GM23338 (cell line): ENCODE data around the gene MFNG. TPM values are rescaled to one million over a fixed set of nuclear protein-coding genes. Genes with fewer than 3 reads are reported as not detected.

Experiments
- ATAC-seq: fragments of 200-7000 bp; cut with Tn5 transposase; 3 replicates; pipeline ENCODE4 v1.9.1; 2020
- DNase-seq: peaks from one replicate; pipeline ENCODE4 v3.0.0-alpha.2; 2015; ENCODE audit warnings: low spot score
- H2AFZ ChIP-seq: fragments of 200-600 bp; sonication (generic); 2 replicates; pipeline ENCODE4 v1.8.0; 2016; ENCODE audit warnings: antibody characterized with exemption, mild to moderate bottlenecking, moderate library complexity
- H3F3A ChIP-seq: fragments of 200-600 bp; sonication (generic); replicated peaks from 2 replicates; pipeline ENCODE4 v1.8.0; 2017; ENCODE audit warnings: antibody characterized with exemption, mixed run types, low read depth
- H3K27ac ChIP-seq: fragments of 200-600 bp; sonication (generic); 2 replicates; pipeline ENCODE4 v1.6.1; 2016; ENCODE audit warnings: low read depth
- H3K27me3 ChIP-seq: fragments of 200-600 bp; sonication (generic); 2 replicates; pipeline ENCODE4 v1.8.0; 2016; ENCODE audit warnings: mild to moderate bottlenecking, mixed run types, moderate library complexity; ENCODE audit not compliant: insufficient read depth
- H3K36me3 ChIP-seq: fragments of 200-600 bp; sonication (generic); 2 replicates; pipeline ENCODE4 v1.8.0; 2016; ENCODE audit warnings: mild to moderate bottlenecking; ENCODE audit not compliant: insufficient read depth
- H3K4me1 ChIP-seq: fragments of 200-600 bp; sonication (generic); 2 replicates; pipeline ENCODE4 v1.8.0; 2016; ENCODE audit warnings: mild to moderate bottlenecking, moderate library complexity; ENCODE audit not compliant: insufficient read depth
- H3K4me2 ChIP-seq: fragments of 200-600 bp; sonication (generic); 2 replicates; pipeline ENCODE4 v1.7.1; 2017; ENCODE audit warnings: mixed run types
- H3K4me3 ChIP-seq: fragments of 200-600 bp; sonication (generic); 2 replicates; pipeline ENCODE4 v1.6.1; 2016; ENCODE audit warnings: mixed run types
- H3K79me2 ChIP-seq: fragments of 200-600 bp; sonication (generic); replicated peaks from 2 replicates; pipeline ENCODE4 v1.8.0; 2017; ENCODE audit warnings: mild to moderate bottlenecking; ENCODE audit not compliant: insufficient read depth
- H3K9me2 ChIP-seq: fragments of 200-600 bp; sonication (generic); 2 replicates; pipeline ENCODE4 v1.8.0; 2017; ENCODE audit not compliant: insufficient read depth
- H4K20me1 ChIP-seq: fragments of 200-600 bp; sonication (generic); replicated peaks from 2 replicates; pipeline ENCODE4 v1.8.0; 2017; ENCODE audit warnings: mild to moderate bottlenecking; ENCODE audit not compliant: insufficient read depth
- H3K27ac Mint-ChIP-seq: 2 replicates; pipeline ENCODE4 v1.8.0; 2020; ENCODE audit warnings: inconsistent platforms, mild to moderate bottlenecking, moderate library complexity, mixed read lengths
- H3K27me3 Mint-ChIP-seq: 3 replicates; pipeline ENCODE4 v1.8.0; 2022; ENCODE audit warnings: low read depth, mild to moderate bottlenecking, moderate library complexity, mixed read lengths, inconsistent platforms; ENCODE audit not compliant: insufficient read depth, poor library complexity
- H3K36me3 Mint-ChIP-seq: 3 replicates; pipeline ENCODE4 v1.8.0; 2021; ENCODE audit warnings: low read depth, mild to moderate bottlenecking, inconsistent platforms, moderate library complexity, mixed read lengths
- H3K4me1 Mint-ChIP-seq: 3 replicates; pipeline ENCODE4 v1.8.0; 2020; ENCODE audit warnings: mild to moderate bottlenecking, inconsistent platforms, mixed read lengths
- H3K4me3 Mint-ChIP-seq: 3 replicates; pipeline ENCODE4 v1.8.0; 2021; ENCODE audit warnings: moderate library complexity, mild to moderate bottlenecking, inconsistent platforms, mixed read lengths
- H3K9me3 Mint-ChIP-seq: 3 replicates; pipeline ENCODE4 v1.8.0; 2020; ENCODE audit warnings: moderate library complexity, mild to moderate bottlenecking, inconsistent platforms, mixed read lengths
- CREB1 ChIP-seq: fragments of 250-450 bp; sonication (Bioruptor Pico); IDR thresholded peaks from 2 replicates; pipeline ENCODE4 v1.5.0; 2020; ENCODE audit warnings: low read depth, mild to moderate bottlenecking, moderate library complexity
- CTCF ChIP-seq, 2 experiments: fragments of 200-600 bp in 1 of 2; sonication (generic) in 1 of 2; conservative IDR thresholded peaks; 2 replicates each; pipeline versions ENCODE4 v1.5.1 to v1.6.1; 2016 to 2017; ENCODE audit warnings: antibody characterized with exemption in 2 of 2, low read depth in 2 of 2, mild to moderate bottlenecking in 2 of 2, moderate library complexity in 1 of 2
- ETS1 ChIP-seq: IDR thresholded peaks from 2 replicates; pipeline ENCODE4 v1.6.1; 2016; ENCODE audit warnings: antibody characterized with exemption
- EZH2 ChIP-seq: fragments of 200-600 bp; sonication (generic); IDR thresholded peaks from one replicate; pipeline ENCODE4 v1.8.0; 2017; ENCODE audit warnings: antibody characterized with exemption, mild to moderate bottlenecking, low read depth; ENCODE audit not compliant: unreplicated experiment
- EZH2phosphoT487 ChIP-seq: fragments of 200-600 bp; sonication (generic); IDR thresholded peaks from one replicate; pipeline ENCODE4 v1.8.1; 2018; ENCODE audit warnings: antibody characterized with exemption; ENCODE audit not compliant: unreplicated experiment
- JUNB ChIP-seq: IDR thresholded peaks from one replicate; pipeline ENCODE4 v1.6.1; 2016; ENCODE audit warnings: antibody characterized with exemption; ENCODE audit not compliant: unreplicated experiment
- NANOG ChIP-seq: IDR thresholded peaks from 2 replicates; pipeline ENCODE4 v1.6.1; 2016; ENCODE audit warnings: antibody characterized with exemption, borderline replicate concordance
- POLR2AphosphoS5 ChIP-seq: IDR thresholded peaks from 2 replicates; pipeline ENCODE4 v1.6.1; 2016; ENCODE audit warnings: antibody characterized with exemption, low read depth
- REST ChIP-seq: IDR thresholded peaks from one replicate; pipeline ENCODE4 v1.6.1; 2018; ENCODE audit warnings: antibody characterized with exemption; ENCODE audit not compliant: unreplicated experiment
- STAT1 ChIP-seq: IDR thresholded peaks from one replicate; pipeline ENCODE4 v1.6.1; 2016; ENCODE audit warnings: antibody characterized with exemption; ENCODE audit not compliant: unreplicated experiment
- ZNF114 ChIP-seq: fragments of 250-450 bp; sonication (Bioruptor Pico); IDR thresholded peaks from 2 replicates; pipeline ENCODE4 v1.5.0; 2020; ENCODE audit warnings: mild to moderate bottlenecking, moderate library complexity
- ZNF331 ChIP-seq: fragments of 250-450 bp; sonication (Bioruptor Pico); IDR thresholded peaks from 2 replicates; pipeline ENCODE4 v1.5.0; 2020; ENCODE audit warnings: low read depth, mild to moderate bottlenecking, moderate library complexity
- ZNF462 ChIP-seq: fragments of 250-450 bp; sonication (Bioruptor Pico); IDR thresholded peaks from 2 replicates; pipeline ENCODE4 v1.5.0; 2020; ENCODE audit warnings: mild to moderate bottlenecking, moderate library complexity
- polyA plus RNA-seq: library from polyadenylated mRNA; unstranded; fragments of >200 nt; fragmentation: Nextera tagmentation; extraction: Ambion mirVana; gene quantifications from 2 replicates; pipeline ENCODE4 v1.2.1, GENCODE V29; 2016
- total RNA-seq: library from RNA; depleted of rRNA; stranded (reverse); fragments of >200 nt; shearing (Covaris generic); gene quantifications from 2 replicates; pipeline ENCODE4 v1.2.3, GENCODE V29; 2014

The MFNG gene
- total and polyA plus RNA-seq, 2 experiments from 2014 or later: 1.4 to 1.9 TPM

- Mint-ChIP-seq H3K27ac (no peak overlapping the region), H3K4me1 (no peaks in the 10 kb centered on the region), H3K36me3 (no peaks in the 10 kb centered on the region), H3K27me3 (peaks cover 3% of the 10 kb centered on the region), H3K9me3 (peaks cover 9% of the 10 kb centered on the region), H3K4me3 (no peak overlapping the region)
- H3K4me1 ChIP-seq: no peaks in the 10 kb centered on the region
- H3K27me3 ChIP-seq: no peaks in the 10 kb centered on the region
- H3K27ac ChIP-seq: no peak overlapping the region
- TF ChIP-seq STAT1: no peak
- no peak for TF ChIP-seq POLR2AphosphoS5
- TF ChIP-seq ZNF462: no peak
- no peak for TF ChIP-seq REST
- no peak for TF ChIP-seq ETS1
- no peak for TF ChIP-seq JUNB
- TF ChIP-seq ZNF331 (CRISPR knock-in tag): no peak
- TF ChIP-seq EZH2: no peak
- TF ChIP-seq ZNF114 (CRISPR knock-in tag): no peak
- TF ChIP-seq NANOG: no peak
- no peak for TF ChIP-seq CREB1 (CRISPR knock-in tag)
- no peak for TF ChIP-seq CTCF (conservative IDR thresholded peaks at IDR 0.05; ENCODE audit: low read depth in 2 of 2)
- TF ChIP-seq EZH2phosphoT487: no peak
- DNase-seq: no peak
- ATAC-seq: no peak
- no peaks in the 10 kb centered on the region for H3K9me2 ChIP-seq
- H4K20me1 ChIP-seq: no peaks in the 10 kb centered on the region
- H3K36me3 ChIP-seq: no peaks in the 10 kb centered on the region
- H3K4me2 ChIP-seq: no peak overlapping the region
- H3K4me3 ChIP-seq: no peak overlapping the region
- no peaks in the 10 kb centered on the region for H3F3A ChIP-seq
- peak overlapping the region; percentile 7; the same call in 1 of the 2 replicates for H2AFZ ChIP-seq
- no peaks in the 10 kb centered on the region for H3K79me2 ChIP-seq
Measured at GRCh38 chr22:37443086-37443485, 43.1 kb downstream of the MFNG start.
